Measurements from ENCODE around the gene BDKRB2. TPM values are rescaled to one million over a fixed set of nuclear protein-coding genes. Genes with fewer than 3 reads are reported as not detected.

The BDKRB2 gene
- total and polyA plus RNA-seq, 2 of the 8 experiments (the other 6 are each of a cell fraction or from before 2014, with no cell fraction given): 0.13 to 0.21 TPM

DNA sequence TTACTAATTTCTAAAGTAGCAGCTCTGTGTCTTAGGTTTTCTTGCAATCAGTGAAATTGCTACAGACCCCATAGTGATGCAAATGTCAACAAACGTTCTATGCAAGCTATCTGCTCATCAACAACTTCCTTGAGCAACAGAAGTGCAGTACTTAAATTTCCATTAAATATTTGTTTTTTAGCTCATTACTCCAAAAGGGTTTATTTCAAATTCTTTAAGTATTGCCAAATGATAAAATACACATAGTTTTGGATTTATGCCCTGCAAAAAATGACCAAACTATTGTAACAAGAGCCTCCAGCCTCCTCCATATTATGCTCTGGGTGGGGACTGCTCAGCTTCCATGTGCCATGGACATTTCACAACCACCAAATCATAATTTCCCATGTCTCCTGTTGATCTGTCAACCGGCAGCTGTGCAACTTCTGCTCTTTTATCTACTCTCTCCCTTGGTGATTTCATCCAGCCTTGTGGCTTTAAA lies 55.7 kb downstream of the BDKRB2 start:
- Histone ChIP-seq H3K18ac (ENCODE audit: extremely low read depth, low read length) (no peak overlapping the region), H3K79me2 (ENCODE audit: control insufficient read depth in 1 of 2, insufficient read depth in 2 of 2, low read length in 2 of 2) (no peaks in the 10 kb centered on the region), H2BK5ac (ENCODE audit: low read depth, low read length) (no peak overlapping the region), H3K4me2 (ENCODE audit: insufficient read depth in 1 of 2, low read depth in 2 of 2, low read length in 2 of 2) (no peak overlapping the region), H4K8ac (ENCODE audit: extremely low read depth, insufficient read depth, low read length) (no peak overlapping the region), H3K27me3 (replicated peaks in 1 of 4; ENCODE audit: control insufficient read depth in 3 of 4, extremely low read depth in 1 of 4, insufficient read depth in 3 of 4, low read length in 3 of 4) (no peaks in the 10 kb centered on the region), H3K23ac (ENCODE audit: insufficient read length) (no peak overlapping the region), H3K4me1 (replicated peaks in 1 of 4; ENCODE audit: control insufficient read depth in 3 of 4, insufficient read depth in 4 of 4, low read length in 3 of 4) (no peaks in the 10 kb centered on the region), H3K56ac (replicated peaks; ENCODE audit: insufficient read length, low read depth, low read length) (no peak overlapping the region), H2BK15ac (ENCODE audit: low read length) (no peak overlapping the region), H2BK20ac (ENCODE audit: low read length) (no peak overlapping the region), H2BK120ac (replicated peaks; ENCODE audit: low read depth, low read length) (no peak overlapping the region), H4K91ac (replicated peaks; ENCODE audit: insufficient read length, low read length) (no peak overlapping the region), H3K23me2 (ENCODE audit: low read depth, low read length) (no peaks in the 10 kb centered on the region), H3K9ac (replicated peaks in 1 of 4; ENCODE audit: extremely low read depth in 1 of 4, low read depth in 3 of 4, low read length in 3 of 4) (no peak overlapping the region), H3K27ac (ENCODE audit: low read depth, low read length) (no peak overlapping the region), H4K20me1 (replicated peaks in 1 of 2; ENCODE audit: control insufficient read depth in 1 of 2, insufficient read depth in 2 of 2, low read length in 2 of 2) (no peaks in the 10 kb centered on the region), H3K14ac (ENCODE audit: insufficient read length) (no peak overlapping the region), H2AFZ (ENCODE audit: low read length) (no peak overlapping the region), H3K4me3 (ENCODE audit: extremely low read depth in 1 of 4, insufficient read depth in 2 of 4, low read depth in 3 of 4, low read length in 4 of 4) (no peak overlapping the region), H2AK5ac (ENCODE audit: low read depth, low read length) (no peak overlapping the region), H2BK12ac (ENCODE audit: low read depth, low read length) (no peak overlapping the region), H3K4ac (replicated peaks; ENCODE audit: insufficient read length, low read depth, low read length) (no peak overlapping the region), H4K5ac (ENCODE audit: insufficient read length, low read depth, low read length) (no peak overlapping the region), H3K79me1 (ENCODE audit: low read depth, low read length) (no peaks in the 10 kb centered on the region), H3K36me3 (ENCODE audit: control insufficient read depth in 2 of 4, insufficient read depth in 4 of 4, low read length in 3 of 4) (no peaks in the 10 kb centered on the region), H3K9me3 (ENCODE audit: insufficient read depth in 2 of 2, low read depth in 1 of 2, low read length in 1 of 2) (peaks cover 0 to 7% of the 10 kb centered on the region in 2 experiments; a peak in 2 of 4 replicates)
- 72% methylated on average over 2 of the region's 2 CpGs; no CpG with 5 or more reads in 1 of the 2 experiments for WGBS, 2 experiments (ENCODE audit: extremely low coverage in 1 of 2, insufficient coverage in 1 of 2, insufficient read length in 1 of 2, insufficient replicate concordance in 2 of 2, low coverage in 1 of 2, low lambda C conversion rate in 2 of 2, missing lambda C conversion rate in 1 of 2)
- ChIA-PET POLR2A (ENCODE audit: partially characterized antibody) (no interaction called here), CTCF (ENCODE audit: partially characterized antibody) (interaction anchor here (2.0 to 7.1 kb wide), 3 partner anchors 13 to 161 kb away, joined by 6 to 67 read pairs (median 46); no protein-coding TSS in a partner anchor)
- DNase-seq (ENCODE audit: low read depth in 1 of 2, low spot score in 2 of 2) (no peak), FAIRE-seq (no peak)
- TF ChIP-seq EP300 (IDR thresholded peaks at IDR 0.05; ENCODE audit: borderline replicate concordance in 1 of 2, low read depth in 2 of 2, low read length in 2 of 2) (no peak), RBBP5 (IDR thresholded peaks at IDR 0.05; ENCODE audit: borderline replicate concordance, low read depth, low read length) (no peak), SAP30 (IDR thresholded peaks at IDR 0.05; ENCODE audit: insufficient read depth, insufficient replicate concordance, low read length) (no peak), EGR1 (IDR thresholded peaks at IDR 0.05; ENCODE audit: borderline replicate concordance, low read depth, low read length) (no peak), CTBP2 (IDR thresholded peaks at IDR 0.05; ENCODE audit: borderline replicate concordance, insufficient read depth, insufficient read length, low read length) (no peak)
- TF ChIP-seq, protein P1, sequence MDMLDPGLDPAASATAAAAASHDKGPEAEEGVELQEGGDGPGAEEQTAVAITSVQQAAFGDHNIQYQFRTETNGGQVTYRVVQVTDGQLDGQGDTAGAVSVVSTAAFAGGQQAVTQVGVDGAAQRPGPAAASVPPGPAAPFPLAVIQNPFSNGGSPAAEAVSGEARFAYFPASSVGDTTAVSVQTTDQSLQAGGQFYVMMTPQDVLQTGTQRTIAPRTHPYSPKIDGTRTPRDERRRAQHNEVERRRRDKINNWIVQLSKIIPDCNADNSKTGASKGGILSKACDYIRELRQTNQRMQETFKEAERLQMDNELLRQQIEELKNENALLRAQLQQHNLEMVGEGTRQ (IDR thresholded peaks at IDR 0.05; ENCODE audit: low read length): no peak
- TF ChIP-seq, protein P2, sequence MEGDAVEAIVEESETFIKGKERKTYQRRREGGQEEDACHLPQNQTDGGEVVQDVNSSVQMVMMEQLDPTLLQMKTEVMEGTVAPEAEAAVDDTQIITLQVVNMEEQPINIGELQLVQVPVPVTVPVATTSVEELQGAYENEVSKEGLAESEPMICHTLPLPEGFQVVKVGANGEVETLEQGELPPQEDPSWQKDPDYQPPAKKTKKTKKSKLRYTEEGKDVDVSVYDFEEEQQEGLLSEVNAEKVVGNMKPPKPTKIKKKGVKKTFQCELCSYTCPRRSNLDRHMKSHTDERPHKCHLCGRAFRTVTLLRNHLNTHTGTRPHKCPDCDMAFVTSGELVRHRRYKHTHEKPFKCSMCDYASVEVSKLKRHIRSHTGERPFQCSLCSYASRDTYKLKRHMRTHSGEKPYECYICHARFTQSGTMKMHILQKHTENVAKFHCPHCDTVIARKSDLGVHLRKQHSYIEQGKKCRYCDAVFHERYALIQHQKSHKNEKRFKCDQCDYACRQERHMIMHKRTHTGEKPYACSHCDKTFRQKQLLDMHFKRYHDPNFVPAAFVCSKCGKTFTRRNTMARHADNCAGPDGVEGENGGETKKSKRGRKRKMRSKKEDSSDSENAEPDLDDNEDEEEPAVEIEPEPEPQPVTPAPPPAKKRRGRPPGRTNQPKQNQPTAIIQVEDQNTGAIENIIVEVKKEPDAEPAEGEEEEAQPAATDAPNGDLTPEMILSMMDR (IDR thresholded peaks at IDR 0.05; ENCODE audit: control extremely low read depth in 1 of 3, insufficient read depth in 1 of 3, low read depth in 1 of 3, low read length in 3 of 3): no peak

All from H1 (cell line).